ENCODE measurements around the gene PCNX3.

PCNX3 gene

GRCh38 chr11:65615229-65615949, at the start of gene PCNX3:
Gene PCNX3 (plus strand): TSS chr11:65615776. CDS start chr11:65616312, 536 bp downstream.
- peaks cover 35% of the 10 kb centered on the region for H3K36me3 ChIP-seq (ENCODE audit: control insufficient read depth, insufficient read depth, low read length)
- peak within 1 kb of the TSS; percentile 18; the same call in 1 of the 2 replicates for H3K27ac ChIP-seq (ENCODE audit: low read depth, low read length)
- H3K4me1 ChIP-seq (ENCODE audit: control insufficient read depth, insufficient read depth, low read length) = peaks cover 26% of the 10 kb centered on the region
- H3K4me3 ChIP-seq (ENCODE audit: low read depth, low read length) = peak within 1 kb of the TSS; percentile 76
- H3K9me3 ChIP-seq (ENCODE audit: control insufficient read depth, insufficient read depth, low read depth, low read length) = no peaks in the 10 kb centered on the region
- H3K27me3 ChIP-seq (ENCODE audit: control insufficient read depth, insufficient read depth, low read length) = no peaks in the 10 kb centered on the region
- H3K9ac ChIP-seq (ENCODE audit: low read length) = peak within 1 kb of the TSS; percentile 88

GRCh38 chr11:65569164-65569972, 46.2 kb upstream of the PCNX3 start:
- no peaks in the 10 kb centered on the region for H3K9me3 ChIP-seq (ENCODE audit: control insufficient read depth, insufficient read depth, low read depth, low read length)
- H3K9ac ChIP-seq (ENCODE audit: low read length) = peak overlapping the region; percentile 76
- H3K4me3 ChIP-seq (ENCODE audit: low read depth, low read length) = peak overlapping the region; percentile 91
- H3K27me3 ChIP-seq (ENCODE audit: control insufficient read depth, insufficient read depth, low read length) = no peaks in the 10 kb centered on the region
- H3K27ac ChIP-seq (ENCODE audit: low read depth, low read length) = no peak overlapping the region
- H3K36me3 ChIP-seq (ENCODE audit: control insufficient read depth, insufficient read depth, low read length) = no peaks in the 10 kb centered on the region
- H3K4me1 ChIP-seq (ENCODE audit: control insufficient read depth, insufficient read depth, low read length) = peaks cover 27% of the 10 kb centered on the region

GRCh38 chr11:65569973-65570918, 45.3 kb upstream of the PCNX3 start, which contains the start of gene ZNRD2:
Gene ZNRD2 (plus strand): TSS chr11:65570477. CDS start chr11:65570492, 15 bp downstream.
- Histone ChIP-seq H3K4me1 (ENCODE audit: control insufficient read depth, insufficient read depth, low read length) (peaks cover 34% of the 10 kb centered on the region), H3K9ac (ENCODE audit: low read length) (peak within 1 kb of the TSS; percentile 76), H3K27me3 (ENCODE audit: control insufficient read depth, insufficient read depth, low read length) (peaks cover 7% of the 10 kb centered on the region), H3K36me3 (ENCODE audit: control insufficient read depth, insufficient read depth, low read length) (no peaks in the 10 kb centered on the region), H3K9me3 (ENCODE audit: control insufficient read depth, insufficient read depth, low read depth, low read length) (no peaks in the 10 kb centered on the region), H3K27ac (ENCODE audit: low read depth, low read length) (peak within 1 kb of the TSS; percentile 54; the same call in 1 of the 2 replicates), H3K4me3 (ENCODE audit: low read depth, low read length) (peak within 1 kb of the TSS; percentile 91)

- Histone ChIP-seq H3K27me3 (ENCODE audit: control insufficient read depth, insufficient read depth, low read length) (peaks cover 17% of the 10 kb centered on the region), H3K27ac (ENCODE audit: low read depth, low read length) (no peak overlapping the region), H3K36me3 (ENCODE audit: control insufficient read depth, insufficient read depth, low read length) (no peaks in the 10 kb centered on the region), H3K9me3 (ENCODE audit: control insufficient read depth, insufficient read depth, low read depth, low read length) (no peaks in the 10 kb centered on the region), H3K9ac (ENCODE audit: low read length) (no peak overlapping the region), H3K4me1 (ENCODE audit: control insufficient read depth, insufficient read depth, low read length) (peaks cover 35% of the 10 kb centered on the region), H3K4me3 (ENCODE audit: low read depth, low read length) (peak overlapping the region; percentile 91)
Measured at GRCh38 chr11:65571420-65571819, 44.2 kb upstream of the PCNX3 start.

GRCh38 chr11:65571940-65572339, 43.6 kb upstream of the PCNX3 start:
- Histone ChIP-seq H3K4me3 (ENCODE audit: low read depth, low read length) (peak overlapping the region; percentile 91), H3K9ac (ENCODE audit: low read length) (no peak overlapping the region), H3K36me3 (ENCODE audit: control insufficient read depth, insufficient read depth, low read length) (no peaks in the 10 kb centered on the region), H3K27me3 (ENCODE audit: control insufficient read depth, insufficient read depth, low read length) (peaks cover 22% of the 10 kb centered on the region), H3K27ac (ENCODE audit: low read depth, low read length) (no peak overlapping the region), H3K9me3 (ENCODE audit: control insufficient read depth, insufficient read depth, low read depth, low read length) (no peaks in the 10 kb centered on the region), H3K4me1 (ENCODE audit: control insufficient read depth, insufficient read depth, low read length) (peaks cover 37% of the 10 kb centered on the region)

- H3K27me3 ChIP-seq (ENCODE audit: control insufficient read depth, insufficient read depth, low read length) = peaks cover 28% of the 10 kb centered on the region
- H3K4me1 ChIP-seq (ENCODE audit: control insufficient read depth, insufficient read depth, low read length) = peaks cover 40% of the 10 kb centered on the region
- no peak within 1 kb of the TSS for H3K27ac ChIP-seq (ENCODE audit: low read depth, low read length)
- no peaks in the 10 kb centered on the region for H3K9me3 ChIP-seq (ENCODE audit: control insufficient read depth, insufficient read depth, low read depth, low read length)
- H3K9ac ChIP-seq (ENCODE audit: low read length) = peak within 1 kb of the TSS; percentile 55
- no peaks in the 10 kb centered on the region for H3K36me3 ChIP-seq (ENCODE audit: control insufficient read depth, insufficient read depth, low read length)
- peak within 1 kb of the TSS; percentile 91 for H3K4me3 ChIP-seq (ENCODE audit: low read depth, low read length)
Measured at GRCh38 chr11:65572356-65573051, 43.1 kb upstream of the PCNX3 start, which contains the start of gene FAM89B. Gene FAM89B (plus strand): TSS chr11:65572538. CDS start chr11:65572670, 132 bp downstream.

- Histone ChIP-seq H3K9ac (ENCODE audit: low read length) (no peak overlapping the region), H3K9me3 (ENCODE audit: control insufficient read depth, insufficient read depth, low read depth, low read length) (no peaks in the 10 kb centered on the region), H3K27me3 (ENCODE audit: control insufficient read depth, insufficient read depth, low read length) (peaks cover 38% of the 10 kb centered on the region), H3K4me3 (ENCODE audit: low read depth, low read length) (peak overlapping the region; percentile 91; the same call in 1 of the 2 replicates), H3K4me1 (ENCODE audit: control insufficient read depth, insufficient read depth, low read length) (peaks cover 40% of the 10 kb centered on the region), H3K36me3 (ENCODE audit: control insufficient read depth, insufficient read depth, low read length) (no peaks in the 10 kb centered on the region), H3K27ac (ENCODE audit: low read depth, low read length) (no peak overlapping the region)
Measured at GRCh38 chr11:65573391-65574079, 42.0 kb upstream of the PCNX3 start.

- peak overlapping the region; percentile 16 for H3K9ac ChIP-seq (ENCODE audit: low read length)
- H3K4me1 ChIP-seq (ENCODE audit: control insufficient read depth, insufficient read depth, low read length) = peaks cover 35% of the 10 kb centered on the region
- H3K36me3 ChIP-seq (ENCODE audit: control insufficient read depth, insufficient read depth, low read length) = no peaks in the 10 kb centered on the region
- peaks cover 43% of the 10 kb centered on the region for H3K27me3 ChIP-seq (ENCODE audit: control insufficient read depth, insufficient read depth, low read length)
- peak overlapping the region; percentile 66 for H3K4me3 ChIP-seq (ENCODE audit: low read depth, low read length)
- H3K9me3 ChIP-seq (ENCODE audit: control insufficient read depth, insufficient read depth, low read depth, low read length) = no peaks in the 10 kb centered on the region
- no peak overlapping the region for H3K27ac ChIP-seq (ENCODE audit: low read depth, low read length)
Measured at GRCh38 chr11:65574109-65574810, 41.3 kb upstream of the PCNX3 start.

- H3K4me1 ChIP-seq (ENCODE audit: control insufficient read depth, insufficient read depth, low read length) = peaks cover 34% of the 10 kb centered on the region
- peak overlapping the region; percentile 16 for H3K9ac ChIP-seq (ENCODE audit: low read length)
- H3K27ac ChIP-seq (ENCODE audit: low read depth, low read length) = no peak overlapping the region
- H3K27me3 ChIP-seq (ENCODE audit: control insufficient read depth, insufficient read depth, low read length) = peaks cover 43% of the 10 kb centered on the region
- no peaks in the 10 kb centered on the region for H3K9me3 ChIP-seq (ENCODE audit: control insufficient read depth, insufficient read depth, low read depth, low read length)
- peak overlapping the region; percentile 66 for H3K4me3 ChIP-seq (ENCODE audit: low read depth, low read length)
- H3K36me3 ChIP-seq (ENCODE audit: control insufficient read depth, insufficient read depth, low read length) = no peaks in the 10 kb centered on the region
Measured at GRCh38 chr11:65574811-65575567, 40.6 kb upstream of the PCNX3 start.

Measured in HUES6 (cell line).